ENCODE results near the gene PIGU.
"Not testable (repeated sequence)": the region's sequence is repeated elsewhere in the genome, so short reads cannot be mapped to it uniquely, and the experiment has no call there.

Gene PIGU

GRCh38 chr20:34661811-34662210 lies 15.1 kb downstream of the PIGU start:
- DNase-seq (ENCODE audit: low read depth), result not testable (repeated sequence)

GRCh38 chr20:34658654-34659053 lies 18.2 kb downstream of the PIGU start:
- not testable (repeated sequence) for DNase-seq (ENCODE audit: low read depth)

- no peak for DNase-seq (ENCODE audit: low read depth)
These were observed 22.6 kb downstream of the PIGU start for GRCh38 chr20:34654207-34654744.

GRCh38 chr20:34651200-34651599 lies 25.7 kb downstream of the PIGU start:
- DNase-seq (ENCODE audit: low read depth), result no peak

- no peak for DNase-seq (ENCODE audit: low read depth)
These were observed 29.2 kb downstream of the PIGU start for GRCh38 chr20:34647737-34648136.

- DNase-seq (ENCODE audit: low read depth), result no peak
These were observed 31.9 kb downstream of the PIGU start for GRCh38 chr20:34644951-34645350.

DNA sequence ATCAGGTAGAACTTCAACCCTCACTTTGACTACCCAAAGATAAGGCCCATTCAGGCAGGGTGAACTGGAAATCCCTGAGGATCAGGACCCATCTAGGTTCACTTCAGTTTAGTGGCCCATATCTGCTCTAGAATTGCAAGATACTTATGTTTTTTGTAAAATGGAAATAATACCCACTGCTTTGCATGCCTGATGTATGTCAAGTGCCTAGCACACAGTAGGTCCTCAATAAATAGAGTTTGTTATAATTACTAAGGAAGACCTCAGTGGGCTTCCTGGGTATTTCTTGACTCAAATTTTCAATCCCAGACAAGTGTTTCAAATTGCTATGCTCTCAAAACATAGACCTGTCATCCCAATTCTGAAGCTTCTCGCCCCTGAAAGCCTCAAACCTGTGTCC lies 32.5 kb downstream of the PIGU start:
- DNase-seq (ENCODE audit: low read depth), result no peak

DNA sequence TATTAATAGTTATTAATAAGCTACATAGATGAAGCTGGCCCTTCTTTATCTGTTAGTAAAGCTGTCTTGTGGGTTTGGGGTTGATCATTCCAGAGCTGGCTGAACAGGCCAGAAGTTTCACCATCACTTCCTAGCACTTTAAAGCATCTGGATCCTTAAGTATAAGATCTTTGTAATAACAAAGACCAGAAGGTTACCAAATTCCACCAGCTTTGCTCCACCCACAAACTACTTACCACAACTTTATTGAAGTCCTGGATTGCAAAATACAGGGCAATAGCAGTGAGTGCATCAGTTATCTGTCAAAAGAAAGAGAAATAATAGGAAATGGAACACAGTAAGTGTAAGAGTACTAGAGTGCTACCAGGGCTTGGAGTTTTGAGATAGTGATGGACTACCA lies 33.0 kb downstream of the PIGU start:
- no peak for DNase-seq (ENCODE audit: low read depth)

DNA sequence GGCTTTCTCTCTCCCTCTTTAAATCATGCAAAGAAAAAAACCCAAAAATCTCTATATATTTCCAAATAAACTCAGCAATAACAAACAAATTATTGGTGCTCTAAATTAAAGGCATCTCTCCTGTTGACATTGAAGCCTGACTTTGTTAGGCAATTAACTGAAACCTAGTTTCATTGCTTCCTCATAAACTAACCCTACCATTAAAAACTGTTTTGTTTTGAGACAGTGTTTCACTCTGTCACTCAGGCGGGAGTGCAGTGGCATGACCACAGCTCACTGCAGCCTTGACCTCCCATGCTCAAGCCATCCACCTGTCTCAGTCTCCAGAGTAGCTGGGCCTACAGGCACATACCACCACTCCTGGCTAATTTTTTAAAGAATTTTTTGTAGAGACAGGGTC lies 34.9 kb downstream of the PIGU start:
- no peak for DNase-seq (ENCODE audit: low read depth)

DNA sequence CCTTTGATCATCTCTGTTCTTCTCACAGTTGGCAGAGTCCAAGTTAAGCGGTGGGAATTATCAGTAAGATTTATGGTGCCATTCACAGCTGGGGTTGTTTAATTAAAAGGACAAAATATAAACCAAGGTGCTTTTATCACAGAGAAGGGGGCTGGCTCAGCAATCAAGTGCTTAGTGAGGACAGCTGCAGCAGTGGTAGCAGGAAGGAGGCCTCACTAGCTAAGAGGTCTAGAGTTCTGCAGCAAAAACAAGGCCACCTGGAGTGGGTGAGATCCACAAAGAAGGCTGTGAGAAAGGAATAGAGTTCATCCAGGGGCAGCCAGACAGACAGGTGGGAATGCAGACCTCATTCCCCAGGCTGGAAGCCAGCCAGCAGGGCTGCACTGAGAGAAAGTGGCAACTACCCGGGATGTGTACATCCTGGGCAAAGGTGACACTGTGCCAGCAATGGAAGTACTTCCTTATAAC lies 37.1 kb downstream of the PIGU start:
- DNase-seq (ENCODE audit: low read depth), result no peak

DNA sequence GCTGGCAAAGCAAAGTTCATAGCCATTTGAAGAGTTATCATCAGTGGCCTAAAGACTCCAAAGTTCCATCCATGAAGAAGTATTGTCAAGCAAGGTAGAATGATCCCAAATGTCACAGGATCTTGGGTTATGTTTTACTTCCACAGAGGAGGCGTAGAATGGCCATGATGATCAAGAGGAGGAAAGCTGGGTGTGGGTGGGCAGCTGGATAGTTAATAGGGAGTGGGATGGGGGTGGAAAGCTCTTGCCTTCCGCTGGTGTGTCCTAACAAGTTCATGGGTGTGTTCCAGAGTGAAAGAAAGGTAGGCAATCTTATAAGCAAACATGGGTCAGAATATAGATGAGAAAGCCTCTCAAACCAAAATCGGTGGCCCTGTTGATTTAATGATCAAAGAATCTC lies 38.4 kb downstream of the PIGU start:
- DNase-seq (ENCODE audit: low read depth), result no peak

- DNase-seq (ENCODE audit: low read depth), result no peak
These were observed 38.9 kb downstream of the PIGU start for GRCh38 chr20:34638039-34638292.

DNA sequence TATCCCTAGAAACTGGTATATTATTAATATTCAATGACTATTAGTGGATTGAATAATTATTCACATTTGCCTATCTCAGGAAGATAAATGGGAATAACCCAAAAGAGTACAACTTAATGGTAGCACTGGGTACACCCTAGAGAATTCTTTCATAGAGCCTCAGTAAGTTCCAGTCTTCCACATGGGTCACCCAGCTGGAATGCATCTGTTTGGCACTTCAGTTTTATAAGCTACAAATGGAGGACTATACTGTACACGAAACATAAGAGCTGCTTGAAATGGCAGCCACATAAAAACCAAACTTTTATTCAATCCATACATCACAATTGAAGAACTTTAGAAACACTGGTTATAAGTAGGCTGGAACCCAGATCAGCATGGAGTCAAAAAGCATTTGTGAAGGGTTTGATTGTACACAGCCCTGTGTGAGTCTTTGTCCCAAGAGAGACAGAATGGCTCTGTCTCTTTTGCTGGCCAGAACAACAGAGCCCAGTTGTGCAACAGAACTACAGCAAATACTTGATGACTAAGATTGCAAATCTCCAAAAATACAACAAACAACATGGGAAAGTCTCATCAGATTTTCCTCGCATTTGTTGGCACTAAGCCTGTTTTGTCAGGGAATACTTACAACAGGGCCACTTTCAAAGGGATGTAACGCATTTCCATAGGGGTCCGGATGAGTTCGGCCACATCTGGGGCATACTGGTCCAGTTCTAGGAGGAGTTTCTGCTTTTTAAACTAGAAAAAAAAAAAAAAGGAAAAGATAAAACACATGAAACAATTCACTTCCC lies 39.5 kb downstream of the PIGU start:
- no peak for DNase-seq (ENCODE audit: low read depth)

GRCh38 chr20:34636648-34637047 lies 40.2 kb downstream of the PIGU start:
- no peak for DNase-seq (ENCODE audit: low read depth)

DNA sequence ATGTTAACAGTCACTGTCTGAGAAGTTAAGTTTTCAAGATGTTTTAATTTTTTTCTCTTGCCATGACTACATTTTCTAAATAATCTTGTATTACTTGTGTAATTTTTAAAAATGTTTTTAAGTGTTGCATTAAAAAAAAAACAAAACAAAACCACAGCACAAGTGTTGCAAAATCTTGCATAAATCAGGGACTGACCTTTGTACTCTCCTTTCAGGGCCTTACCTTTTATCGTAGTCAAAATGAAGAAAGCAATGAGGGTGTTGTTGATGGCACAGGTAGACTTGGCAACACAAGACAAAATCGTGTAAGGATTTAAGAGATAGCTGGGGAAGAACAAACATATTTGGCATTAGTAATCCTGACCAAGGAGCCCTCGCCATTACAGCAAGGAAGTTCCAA lies 42.5 kb downstream of the PIGU start:
- no peak for DNase-seq (ENCODE audit: low read depth)

GRCh38 chr20:34632870-34633452 lies 43.9 kb downstream of the PIGU start:
- DNase-seq (ENCODE audit: low read depth), result no peak

- DNase-seq (ENCODE audit: low read depth), result no peak
These were observed 47.0 kb downstream of the PIGU start for GRCh38 chr20:34629904-34630303.

DNA sequence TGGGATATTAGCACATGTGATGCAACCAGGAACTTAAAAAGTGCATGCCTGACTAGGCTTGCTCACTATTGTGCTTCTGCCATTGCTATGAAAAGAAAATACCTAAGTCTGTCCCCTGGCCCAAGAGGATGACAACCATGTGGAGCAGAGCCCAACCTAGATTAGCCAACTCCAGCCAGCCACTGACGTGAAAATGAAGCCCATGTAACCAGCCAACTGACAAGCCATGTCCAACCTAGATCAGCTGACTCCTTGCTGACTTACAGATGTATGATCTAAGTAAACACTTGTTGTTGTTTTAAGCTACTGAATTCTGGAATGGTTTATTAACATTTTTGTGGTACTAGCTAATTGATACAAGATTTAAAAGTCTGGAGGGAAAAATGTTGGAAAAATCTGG lies 47.5 kb downstream of the PIGU start:
- DNase-seq (ENCODE audit: low read depth), result no peak

- DNase-seq (ENCODE audit: low read depth), result no peak
These were observed 48.9 kb downstream of the PIGU start for GRCh38 chr20:34628026-34628425.

GRCh38 chr20:34627458-34627857 lies 49.4 kb downstream of the PIGU start:
- no peak for DNase-seq (ENCODE audit: low read depth)

DNA sequence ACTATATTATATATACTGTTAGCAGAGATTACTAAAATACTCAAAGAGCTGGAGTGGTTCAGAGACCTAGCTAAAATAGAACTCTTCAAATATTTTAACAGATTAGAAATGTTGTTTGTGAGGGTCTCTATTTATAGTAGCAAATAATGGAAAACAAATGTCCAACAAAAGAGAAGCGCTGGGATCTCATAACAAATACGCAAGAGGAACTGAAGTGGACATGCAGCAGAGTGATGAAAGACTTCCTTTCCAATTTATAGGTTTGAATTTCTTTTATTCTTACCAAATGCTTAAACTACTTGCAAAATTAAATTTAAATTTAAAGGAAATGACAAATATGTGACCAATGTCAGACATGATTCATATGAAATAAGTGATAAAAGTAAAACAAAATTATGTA lies 49.9 kb downstream of the PIGU start:
- no peak for DNase-seq (ENCODE audit: low read depth)

DNA sequence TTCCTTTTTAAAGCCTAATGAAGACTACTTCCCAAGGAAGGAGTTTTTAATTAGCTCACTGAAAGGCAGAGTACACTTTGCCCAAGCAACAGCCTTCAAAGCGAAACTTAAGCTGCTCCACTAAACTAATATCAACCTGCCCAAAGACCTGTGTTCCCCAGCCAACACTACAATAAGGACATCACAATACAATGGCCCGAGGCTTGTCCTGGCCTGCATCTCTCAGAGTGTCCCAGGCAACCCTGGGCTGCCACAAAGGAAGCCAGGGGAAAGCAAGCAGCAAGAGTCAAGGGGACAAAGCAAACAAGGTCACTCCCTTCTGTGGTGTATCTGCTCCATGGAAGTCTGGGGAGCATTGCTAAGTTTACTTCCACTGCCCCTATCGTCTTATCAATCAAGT lies 52.3 kb downstream of the PIGU start:
- no peak for DNase-seq (ENCODE audit: low read depth)

GRCh38 chr20:34622821-34623451 lies 54.0 kb downstream of the PIGU start:
- no peak for DNase-seq (ENCODE audit: low read depth)

Measured in stimulated activated CD8-positive, alpha-beta memory T cell treated with anti-CD3 and anti-CD28 coated beads, Interleukin-12 subunit alpha, Interleukin-12 subunit beta, amount 100 ng/mL, for 4 hours (primary cell).